Mononuclear cell (primary cell): ENCODE measurements around the gene SEMA6D. TPM values are rescaled to one million over a fixed set of nuclear protein-coding genes. Genes with fewer than 3 reads are reported as not detected.

Experiments
- H3K27me3 ChIP-seq: 2 replicates; pipeline ENCODE4 v1.6.0; 2011; ENCODE audit warnings: low read length, control low read depth; ENCODE audit not compliant: insufficient read depth
- H3K4me1 ChIP-seq: 2 replicates; pipeline ENCODE4 v1.5.1; 2011; ENCODE audit warnings: mild to moderate bottlenecking, low read length, control low read depth; ENCODE audit not compliant: insufficient read depth
- H3K4me3 ChIP-seq: 2 replicates; pipeline ENCODE4 v1.5.1; 2011; ENCODE audit warnings: mild to moderate bottlenecking, low read length, moderate library complexity
- H3K9me3 ChIP-seq: 2 replicates; pipeline ENCODE4 v1.5.1; 2011; ENCODE audit warnings: low read depth, mild to moderate bottlenecking, control low read depth, low read length
- total RNA-seq: library from RNA; depleted of rRNA; stranded (reverse); fragments of >200 nt; gene quantifications from one replicate; pipeline ENCODE4 v1.2.3, GENCODE V29; 2012

Gene SEMA6D
- total RNA-seq, 1 donor: under 0.01 TPM

GRCh38 chr15:47773143-47773542 is 55.8 kb downstream of the SEMA6D start:
- Histone ChIP-seq H3K4me1 (no peaks in the 10 kb centered on the region), H3K27me3 (no peaks in the 10 kb centered on the region), H3K4me3 (no peak overlapping the region), H3K9me3 (no peaks in the 10 kb centered on the region)

- Histone ChIP-seq H3K4me1 (no peaks in the 10 kb centered on the region), H3K4me3 (no peak overlapping the region), H3K9me3 (no peaks in the 10 kb centered on the region), H3K27me3 (no peaks in the 10 kb centered on the region)
Observed at GRCh38 chr15:47778263-47778770, 61.0 kb downstream of the SEMA6D start.

GRCh38 chr15:47780971-47781370 is 63.7 kb downstream of the SEMA6D start:
- no peak overlapping the region for H3K4me3 ChIP-seq
- H3K4me1 ChIP-seq: no peaks in the 10 kb centered on the region
- no peaks in the 10 kb centered on the region for H3K9me3 ChIP-seq
- H3K27me3 ChIP-seq: no peaks in the 10 kb centered on the region

- Histone ChIP-seq H3K4me1 (no peaks in the 10 kb centered on the region), H3K27me3 (no peaks in the 10 kb centered on the region), H3K9me3 (no peaks in the 10 kb centered on the region), H3K4me3 (no peak overlapping the region)
Observed at GRCh38 chr15:47781527-47781926, 64.2 kb downstream of the SEMA6D start.

GRCh38 chr15:47784820-47785219 is 67.5 kb downstream of the SEMA6D start:
- H3K9me3 ChIP-seq: no peaks in the 10 kb centered on the region
- no peak overlapping the region for H3K4me3 ChIP-seq
- no peaks in the 10 kb centered on the region for H3K4me1 ChIP-seq
- H3K27me3 ChIP-seq: no peaks in the 10 kb centered on the region

- no peaks in the 10 kb centered on the region for H3K27me3 ChIP-seq
- no peaks in the 10 kb centered on the region for H3K9me3 ChIP-seq
- no peaks in the 10 kb centered on the region for H3K4me1 ChIP-seq
- H3K4me3 ChIP-seq: no peak overlapping the region
Observed at GRCh38 chr15:47786371-47786770, 69.1 kb downstream of the SEMA6D start.

- no peaks in the 10 kb centered on the region for H3K9me3 ChIP-seq
- no peaks in the 10 kb centered on the region for H3K4me1 ChIP-seq
- H3K27me3 ChIP-seq: no peaks in the 10 kb centered on the region
Observed at GRCh38 chr15:47787875-47788274, 70.6 kb downstream of the SEMA6D start.

GRCh38 chr15:47788685-47789084 is 71.4 kb downstream of the SEMA6D start:
- no peaks in the 10 kb centered on the region for H3K9me3 ChIP-seq
- no peaks in the 10 kb centered on the region for H3K4me1 ChIP-seq
- H3K27me3 ChIP-seq: no peaks in the 10 kb centered on the region
- no peak overlapping the region for H3K4me3 ChIP-seq

More at GRCh38 chr15:47787875-47788274, 70.6 kb downstream of the SEMA6D start:
- H3K4me3 ChIP-seq: no peak overlapping the region

- Histone ChIP-seq H3K9me3 (no peaks in the 10 kb centered on the region), H3K4me3 (no peak overlapping the region), H3K27me3 (no peaks in the 10 kb centered on the region), H3K4me1 (no peaks in the 10 kb centered on the region)
Observed at GRCh38 chr15:47791161-47791560, 73.9 kb downstream of the SEMA6D start.

- Histone ChIP-seq H3K27me3 (no peaks in the 10 kb centered on the region), H3K4me3 (no peak overlapping the region), H3K9me3 (no peaks in the 10 kb centered on the region), H3K4me1 (no peaks in the 10 kb centered on the region)
Observed at GRCh38 chr15:47792231-47792630, 74.9 kb downstream of the SEMA6D start.

GRCh38 chr15:47794252-47794914 is 77.1 kb downstream of the SEMA6D start:
- Histone ChIP-seq H3K4me1 (no peaks in the 10 kb centered on the region), H3K9me3 (no peaks in the 10 kb centered on the region), H3K27me3 (no peaks in the 10 kb centered on the region), H3K4me3 (no peak overlapping the region)

- Histone ChIP-seq H3K9me3 (no peaks in the 10 kb centered on the region), H3K4me3 (no peak overlapping the region), H3K27me3 (no peaks in the 10 kb centered on the region), H3K4me1 (no peaks in the 10 kb centered on the region)
Observed at GRCh38 chr15:47795864-47796263, 78.6 kb downstream of the SEMA6D start.

- Histone ChIP-seq H3K4me1 (no peaks in the 10 kb centered on the region), H3K27me3 (no peaks in the 10 kb centered on the region), H3K9me3 (no peaks in the 10 kb centered on the region), H3K4me3 (no peak overlapping the region)
Observed at GRCh38 chr15:47796339-47796738, 79.0 kb downstream of the SEMA6D start.

- H3K9me3 ChIP-seq: no peaks in the 10 kb centered on the region
- H3K4me3 ChIP-seq: no peak overlapping the region
- no peaks in the 10 kb centered on the region for H3K27me3 ChIP-seq
- no peaks in the 10 kb centered on the region for H3K4me1 ChIP-seq
Observed at GRCh38 chr15:47796830-47797229, 79.5 kb downstream of the SEMA6D start.

- Histone ChIP-seq H3K4me1 (no peaks in the 10 kb centered on the region), H3K27me3 (no peaks in the 10 kb centered on the region)
Observed at GRCh38 chr15:47801522-47801921, 84.2 kb downstream of the SEMA6D start.

GRCh38 chr15:47802216-47802615 is 84.9 kb downstream of the SEMA6D start:
- Histone ChIP-seq H3K27me3 (no peaks in the 10 kb centered on the region), H3K4me3 (no peak overlapping the region), H3K4me1 (no peaks in the 10 kb centered on the region), H3K9me3 (no peaks in the 10 kb centered on the region)

More at GRCh38 chr15:47801522-47801921, 84.2 kb downstream of the SEMA6D start:
- no peaks in the 10 kb centered on the region for H3K9me3 ChIP-seq
- H3K4me3 ChIP-seq: no peak overlapping the region
